HepG2 (cell line): Measurements from ENCODE around the gene RALY. TPM values are rescaled to one million over a fixed set of nuclear protein-coding genes. Genes with fewer than 3 reads are reported as not detected.
A peak's percentile ranks its signal among the peaks of the same experiment; 100 is the strongest.

ENCODE experiments used
- BORCS8-MEF2B ChIP-seq: sonication (generic); formaldehyde crosslinking; IDR thresholded peaks from 2 replicates; pipeline ENCODE4 v1.8.0; 2022; ENCODE audit warnings: mild to moderate bottlenecking, missing genetic modification reagents
- CEBPB ChIP-seq: IDR thresholded peaks from 2 replicates; pipeline ENCODE4 v1.6.1; 2011; ENCODE audit warnings: low read depth, low read length, improper control_type of control experiment, borderline replicate concordance
- ELF4 ChIP-seq: sonication (generic); formaldehyde crosslinking; IDR thresholded peaks from 2 replicates; pipeline ENCODE4 v1.5.0; 2020; ENCODE audit warnings: missing genetic modification reagents, mild to moderate bottlenecking, moderate library complexity, borderline replicate concordance
- GATAD1 ChIP-seq: IDR thresholded peaks from 2 replicates; pipeline ENCODE4 v1.6.1; 2016; ENCODE audit warnings: missing genetic modification reagents, missing compliant biosample characterization
- HNRNPK ChIP-seq: fragments of 200-400 bp; formaldehyde crosslinking; IDR thresholded peaks from 2 replicates; pipeline ENCODE4 v1.6.1; 2018; ENCODE audit warnings: low read length, low read depth, moderate library complexity, mild to moderate bottlenecking; ENCODE audit not compliant: poor library complexity, severe bottlenecking
- IRF1 ChIP-seq: sonication (generic); formaldehyde crosslinking; IDR thresholded peaks from 2 replicates; pipeline ENCODE4 v1.4.0; 2020; ENCODE audit warnings: low read depth, mild to moderate bottlenecking, missing genetic modification reagents
- KAT8 ChIP-seq: IDR thresholded peaks from 2 replicates; pipeline ENCODE4 v1.6.1; 2016; ENCODE audit warnings: missing genetic modification reagents, missing compliant biosample characterization
- NR2F2 ChIP-seq: IDR thresholded peaks from 2 replicates; pipeline ENCODE4 v1.6.1; 2012; ENCODE audit warnings: low read depth, inconsistent platforms, borderline replicate concordance
- PHF20 ChIP-seq: sonication (generic); formaldehyde crosslinking; IDR thresholded peaks from 2 replicates; pipeline ENCODE4 v1.5.0; 2020; ENCODE audit warnings: mild to moderate bottlenecking, missing genetic modification reagents
- RFXAP ChIP-seq: sonication (generic); formaldehyde crosslinking; IDR thresholded peaks from 2 replicates; pipeline ENCODE4 v1.4.0; 2020; ENCODE audit warnings: missing genetic modification reagents, borderline replicate concordance
- SMARCC2 ChIP-seq: fragments of 450-650 bp; IDR thresholded peaks from 2 replicates; pipeline ENCODE4 v1.6.1; 2017; ENCODE audit warnings: antibody characterized with exemption, mild to moderate bottlenecking
- ZBTB37 ChIP-seq: sonication (generic); formaldehyde crosslinking; IDR thresholded peaks from 2 replicates; pipeline ENCODE4 v1.4.0; 2020; ENCODE audit warnings: mild to moderate bottlenecking, missing genetic modification reagents
- ZFP91 ChIP-seq: sonication (generic); formaldehyde crosslinking; IDR thresholded peaks from 2 replicates; pipeline ENCODE4 v1.9.0; 2022; ENCODE audit warnings: missing genetic modification reagents, mild to moderate bottlenecking, borderline replicate concordance
- ZFX ChIP-seq: sonication (generic); formaldehyde crosslinking; IDR thresholded peaks from 2 replicates; pipeline ENCODE4 v1.4.0; 2020; ENCODE audit warnings: mild to moderate bottlenecking, low read depth, missing genetic modification reagents, moderate library complexity
- ZNF143 ChIP-seq: sonication (generic); formaldehyde crosslinking; IDR thresholded peaks from 2 replicates; pipeline ENCODE4 v1.4.0; 2020; ENCODE audit warnings: missing genetic modification reagents
- ZNF253 ChIP-seq: sonication (generic); formaldehyde crosslinking; IDR thresholded peaks from 2 replicates; pipeline ENCODE4 v1.8.0; 2022; ENCODE audit warnings: mild to moderate bottlenecking, missing genetic modification reagents, borderline replicate concordance
- ZNF274 ChIP-seq: sonication (generic); formaldehyde crosslinking; IDR thresholded peaks from 2 replicates; pipeline ENCODE4 v1.5.1; 2020; ENCODE audit warnings: mild to moderate bottlenecking, missing genetic modification reagents
- ZNF350 ChIP-seq: sonication (generic); formaldehyde crosslinking; IDR thresholded peaks from 2 replicates; pipeline ENCODE4 v1.4.0; 2020; ENCODE audit warnings: mild to moderate bottlenecking, low read depth, missing genetic modification reagents, borderline replicate concordance
- ZNF382 ChIP-seq: sonication (generic); formaldehyde crosslinking; IDR thresholded peaks from 2 replicates; pipeline ENCODE4 v1.5.0; 2020; ENCODE audit warnings: missing genetic modification reagents, mild to moderate bottlenecking, borderline replicate concordance
- ZNF441 ChIP-seq: sonication (generic); formaldehyde crosslinking; IDR thresholded peaks from 2 replicates; pipeline ENCODE4 v1.7.0; 2021; ENCODE audit warnings: missing genetic modification reagents, borderline replicate concordance
- ZNF468 ChIP-seq: sonication (generic); formaldehyde crosslinking; IDR thresholded peaks from 2 replicates; pipeline ENCODE4 v1.8.0; 2022; ENCODE audit warnings: mild to moderate bottlenecking, moderate library complexity, missing genetic modification reagents
- ZNF580 ChIP-seq: IDR thresholded peaks from 2 replicates; pipeline ENCODE4 v1.6.1; 2016; ENCODE audit warnings: low read depth, borderline replicate concordance
- ZNF75D ChIP-seq: sonication (generic); formaldehyde crosslinking; IDR thresholded peaks from 2 replicates; pipeline ENCODE4 v1.8.1; 2023; ENCODE audit warnings: missing genetic modification reagents, mild to moderate bottlenecking, borderline replicate concordance
- ZNF768 ChIP-seq: sonication (generic); formaldehyde crosslinking; IDR thresholded peaks from 2 replicates; pipeline ENCODE4 v1.4.0; 2020; ENCODE audit warnings: missing genetic modification reagents
- ZNF792 ChIP-seq: IDR thresholded peaks from 2 replicates; pipeline ENCODE4 v1.6.1; 2016
- ZNF83 ChIP-seq: sonication (generic); formaldehyde crosslinking; IDR thresholded peaks from 2 replicates; pipeline ENCODE4 v1.4.0; 2020; ENCODE audit warnings: missing genetic modification reagents, mild to moderate bottlenecking, borderline replicate concordance
- ZNF878 ChIP-seq: sonication (generic); formaldehyde crosslinking; IDR thresholded peaks from 2 replicates; pipeline ENCODE4 v1.8.1; 2023; ENCODE audit warnings: mild to moderate bottlenecking, missing genetic modification reagents, moderate library complexity
- polyA plus RNA-seq, 8 experiments: library from polyadenylated mRNA; depleted of rRNA in 3 of 8; stranded (reverse) in 7 of 8; unstranded in 1 of 8; fragments of >200 nt; fragmentation: Illumina TruSeq in 4 of 8; extraction: Trizol in 4 of 8; gene quantifications; 2 replicates each; pipeline versions ENCODE4 v1.2.1 to v1.2.3, GENCODE V29; 2011 to 2016; ENCODE audit warnings: low read depth in 4 of 8, missing spikeins in 1 of 8, mixed read lengths in 1 of 8; ENCODE audit not compliant: insufficient read depth in 1 of 8
- total RNA-seq, 5 experiments: library from RNA; depleted of rRNA; stranded (reverse); fragments of >200 nt; fragmentation: Illumina TruSeq; extraction: Trizol; gene quantifications; 2 replicates each; pipeline ENCODE4 v1.2.3, GENCODE V29; 2016; ENCODE audit warnings: low read depth in 1 of 5

Gene RALY
- total and polyA plus RNA-seq, 2 of the 13 experiments (the other 11 are each of a cell fraction or from before 2014, with no cell fraction given) = 178 to 186 TPM

- TF ChIP-seq ZNF83 (CRISPR knock-in tag) = 0 out of 2 replicates have a peak, but pooled peaks have one; percentile 8
- peak; percentile 0; the same call in 1 of the 2 replicates for TF ChIP-seq ZNF468 (CRISPR knock-in tag)
- peak; percentile 48; the same call in 1 of the 2 replicates for TF ChIP-seq GATAD1 (CRISPR knock-in tag)
- TF ChIP-seq RFXAP = no peak; the same call in 1 of the 2 replicates
- TF ChIP-seq SMARCC2 = no peak
- peak; percentile 74; the same call in 1 of the 2 replicates for TF ChIP-seq ELF4
- peak; percentile 40; the same call in 1 of the 2 replicates for TF ChIP-seq ZNF143 (CRISPR knock-in tag)
- TF ChIP-seq ZNF350 (CRISPR knock-in tag) = peak; percentile 80
- peak; percentile 42; the same call in 1 of the 2 replicates for TF ChIP-seq ZNF768 (CRISPR knock-in tag)
- TF ChIP-seq HNRNPK = peak; percentile 38
- TF ChIP-seq ZFP91 (CRISPR knock-in tag) = peak; percentile 69; the same call in 1 of the 2 replicates
- TF ChIP-seq ZNF274 = no peak; the same call in 1 of the 2 replicates
- TF ChIP-seq BORCS8-MEF2B (CRISPR knock-in tag) = peak; percentile 37
- TF ChIP-seq CEBPB = no peak
- TF ChIP-seq ZNF75D (CRISPR knock-in tag) = no peak
- peak; percentile 66; the same call in 1 of the 2 replicates for TF ChIP-seq ZNF253 (CRISPR knock-in tag)
- TF ChIP-seq NR2F2 = no peak
- no peak for TF ChIP-seq ZNF792
- TF ChIP-seq ZNF441 (CRISPR knock-in tag) = no peak; the same call in none of the 2 replicates
- TF ChIP-seq ZNF580 (CRISPR knock-in tag) = no peak; the same call in 1 of the 2 replicates
- no peak for TF ChIP-seq ZBTB37
- TF ChIP-seq ZNF878 = peak; percentile 57; the same call in 1 of the 2 replicates
- no peak; the same call in 1 of the 2 replicates for TF ChIP-seq KAT8 (CRISPR knock-in tag)
- TF ChIP-seq ZFX = peak; percentile 92
- TF ChIP-seq ZNF382 (CRISPR knock-in tag) = no peak
- peak; percentile 52 for TF ChIP-seq PHF20 (CRISPR knock-in tag)
- no peak for TF ChIP-seq IRF1 (CRISPR knock-in tag)
Measured at GRCh38 chr20:33994222-33994913, 657 bp downstream of the RALY start (continued).
